GM19239 (cell line): ENCODE results near the gene SGMS1.
"Not testable (repeated sequence)": the region's sequence is repeated elsewhere in the genome, so short reads cannot be mapped to it uniquely, and the experiment has no call there.

Source experiments
- DNase-seq: peaks from one replicate; pipeline ENCODE4 v3.0.0; 2011; ENCODE audit warnings: low spot score; ENCODE audit not compliant: insufficient read length
- FAIRE-seq: peaks from 2 replicates; lab custom pipeline; 2011; peaks lifted over from hg19 to GRCh38; lab: Jason Lieb, UNC

The SGMS1 gene

DNA sequence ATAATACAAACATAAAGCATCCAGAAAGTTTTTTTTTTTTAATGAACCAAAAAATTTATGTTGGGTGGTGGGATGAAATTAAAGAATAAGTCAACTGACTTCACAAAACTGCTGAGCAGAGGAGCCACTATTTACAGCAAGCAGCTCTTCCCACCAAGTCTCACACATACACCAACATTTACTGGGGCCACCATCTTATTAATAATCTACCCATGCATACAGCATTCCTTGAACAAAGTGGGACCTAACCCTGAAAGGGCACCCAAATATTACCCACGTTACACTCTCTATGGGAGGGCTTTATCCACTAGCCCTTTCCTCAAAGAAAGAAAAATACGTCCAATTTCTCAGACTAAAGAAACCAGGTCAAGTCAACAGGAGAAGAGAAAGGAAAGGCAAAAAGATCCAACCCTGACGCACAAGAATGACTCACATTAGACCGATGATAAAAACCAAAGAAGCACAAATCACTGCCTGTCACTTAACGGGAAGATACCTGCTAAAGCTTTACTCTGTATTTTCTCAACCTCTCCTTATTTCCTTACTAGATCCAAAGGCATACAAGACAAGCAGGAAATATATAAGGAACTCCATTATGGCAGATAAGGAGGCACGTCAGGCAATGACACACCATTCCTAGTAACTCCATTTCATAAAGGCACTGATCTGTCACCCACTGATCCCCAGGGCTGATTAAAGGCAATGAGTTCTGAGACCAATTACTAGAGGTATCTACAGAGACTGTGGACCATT, 230.6 kb downstream of the SGMS1 start:
- no peak for DNase-seq
- FAIRE-seq: no peak

DNA sequence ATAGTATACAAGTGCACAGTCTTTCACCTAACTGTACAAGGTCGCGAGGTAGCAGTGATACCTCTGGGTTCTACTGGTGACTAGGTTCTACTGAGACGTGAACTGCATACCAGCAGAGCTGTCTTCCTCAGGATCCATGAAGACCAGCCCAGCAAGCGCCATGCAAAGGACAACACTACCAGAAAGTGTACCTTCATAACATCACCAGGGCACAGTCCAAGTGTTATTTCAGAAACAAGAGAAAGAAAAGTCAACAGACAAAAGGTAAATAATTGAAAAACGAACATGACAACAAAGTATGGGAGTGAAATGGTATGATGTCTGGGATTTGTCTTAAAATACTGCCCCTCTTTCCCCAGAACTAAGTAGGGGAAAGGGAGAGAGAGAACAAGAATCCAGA, 231.3 kb downstream of the SGMS1 start:
- no peak for FAIRE-seq

DNA sequence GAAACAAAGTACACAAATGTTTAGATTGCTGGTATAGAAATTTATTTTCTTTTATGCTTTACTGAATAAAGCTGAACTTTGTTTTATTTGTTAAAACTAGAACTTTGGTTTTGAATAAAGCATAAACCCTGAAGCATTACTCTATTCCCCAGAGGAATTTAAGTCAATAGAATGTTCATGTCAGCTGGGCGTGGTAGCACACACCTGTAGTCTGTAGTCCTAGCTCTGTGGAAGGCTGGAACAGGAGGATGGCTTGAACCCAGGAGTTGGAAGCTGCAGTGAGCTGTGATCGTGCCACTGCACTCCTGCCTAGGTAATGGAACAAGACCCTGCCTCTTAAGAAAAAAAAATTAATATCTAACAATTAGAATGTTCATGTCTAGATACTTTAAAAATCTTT, 233.5 kb downstream of the SGMS1 start:
- DNase-seq (no peak), FAIRE-seq (no peak)

More for the DNA sequence above, 231.3 kb downstream of the SGMS1 start:
- DNase-seq: no peak

DNA sequence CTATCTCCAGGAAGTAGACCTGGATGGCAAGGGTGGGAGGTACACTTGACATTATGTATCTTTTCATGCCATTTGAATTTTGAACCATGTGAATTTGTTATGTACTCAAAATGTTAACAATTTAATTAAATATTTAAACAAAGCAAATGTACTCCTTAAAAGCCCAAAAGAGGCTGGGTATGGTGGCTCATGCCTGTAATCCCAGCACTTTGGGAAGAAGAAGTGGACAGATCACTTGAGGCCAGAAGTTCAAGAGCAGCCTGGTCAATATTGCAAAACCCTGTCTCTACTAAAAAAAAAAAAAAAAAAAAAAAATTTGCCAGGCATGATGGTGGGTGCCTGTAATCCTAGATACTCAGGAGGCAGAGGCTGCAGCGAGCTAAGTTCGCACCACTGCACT, 235.6 kb downstream of the SGMS1 start:
- DNase-seq (no peak), FAIRE-seq (no peak)

DNA sequence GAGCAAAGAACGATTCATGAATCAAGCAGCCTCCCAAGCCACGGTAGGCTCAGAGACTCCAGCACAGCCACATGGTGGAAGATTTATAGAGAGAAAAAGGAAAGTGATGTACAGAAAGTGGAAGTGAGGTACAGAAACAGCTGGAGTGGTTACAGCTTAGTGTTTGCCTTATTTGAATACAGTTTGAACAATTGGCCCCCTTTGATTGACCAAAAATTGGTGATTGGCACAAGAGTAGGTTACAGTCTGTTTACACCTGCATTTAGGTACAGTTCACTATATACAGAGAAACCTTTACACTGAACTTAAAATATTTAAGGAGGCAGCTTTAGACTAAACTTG, 236.1 kb downstream of the SGMS1 start:
- FAIRE-seq: no peak

DNA sequence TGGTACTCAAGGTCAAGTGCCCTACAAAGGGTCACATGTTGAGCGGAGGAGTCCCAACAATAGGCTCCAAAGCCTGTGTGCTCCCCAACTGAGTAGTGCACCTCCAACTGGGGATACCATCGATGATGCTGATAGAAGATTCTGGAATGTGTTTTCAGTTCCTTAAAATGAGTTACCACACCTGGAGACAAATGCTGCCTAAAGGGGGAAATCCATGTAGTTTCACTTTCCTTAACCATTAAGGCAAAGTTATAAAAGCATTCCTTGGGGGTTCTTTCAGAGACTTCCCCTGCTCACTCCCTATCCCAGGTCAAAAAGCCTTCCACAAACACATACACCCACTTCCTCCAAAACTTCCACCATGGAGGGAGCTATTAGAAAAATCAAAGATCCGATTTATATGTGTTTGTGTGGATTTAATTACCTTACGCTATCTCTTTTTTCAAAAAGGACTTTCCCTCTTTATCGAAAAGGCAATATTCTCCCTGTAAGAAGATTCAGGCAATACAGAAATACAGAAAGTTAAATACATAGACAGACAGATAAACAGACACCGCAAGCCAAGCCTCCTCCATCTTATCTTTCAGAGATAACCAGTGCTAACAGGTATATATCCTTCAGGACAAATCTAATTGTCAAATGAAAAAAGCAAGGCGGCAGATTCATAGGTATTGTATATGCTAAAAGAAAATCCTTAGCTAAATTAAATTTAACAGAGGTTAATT, 236.6 kb downstream of the SGMS1 start:
- DNase-seq (no peak), FAIRE-seq (peak; percentile 39)

More for the DNA sequence above, 236.1 kb downstream of the SGMS1 start:
- DNase-seq: no peak

DNA sequence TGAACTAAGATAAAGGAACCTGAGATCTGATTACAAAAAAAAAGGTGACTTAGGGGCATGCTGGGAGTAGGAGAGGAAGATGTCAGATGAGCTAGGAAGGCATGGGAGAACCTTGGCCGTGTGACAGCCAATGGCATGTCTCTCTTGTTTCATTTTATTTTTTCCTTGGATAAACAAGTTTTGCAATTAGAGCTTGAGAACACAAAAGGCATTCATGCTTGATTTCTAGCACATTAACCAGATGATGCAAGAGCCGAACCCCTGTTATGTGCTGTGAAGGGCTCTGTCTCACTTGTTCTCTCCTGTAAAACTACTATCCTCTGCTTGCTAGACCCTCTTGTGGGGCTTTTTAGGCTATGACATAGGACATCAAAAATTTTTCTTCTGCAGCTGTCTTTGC, 238.1 kb downstream of the SGMS1 start:
- no peak for DNase-seq
- no peak for FAIRE-seq

DNA sequence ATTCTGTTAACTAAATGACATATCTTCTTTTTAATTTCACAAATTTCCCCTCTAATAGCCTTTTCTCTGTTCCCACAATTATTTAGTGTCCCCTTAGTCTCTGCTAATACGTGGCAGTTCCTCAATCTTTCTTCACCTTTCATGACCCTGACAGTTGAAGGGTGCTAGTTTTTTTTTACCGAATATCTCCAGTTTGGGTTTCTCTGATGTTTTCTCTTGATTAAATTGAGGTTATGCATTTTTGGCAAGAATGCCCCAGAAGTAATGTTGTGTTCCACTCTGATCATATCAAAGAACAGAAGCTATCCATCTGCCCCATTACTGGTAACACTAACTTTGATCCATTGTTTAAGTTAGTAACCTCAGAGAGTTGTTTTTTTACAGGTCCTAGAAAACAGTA, 238.9 kb downstream of the SGMS1 start:
- DNase-seq (no peak), FAIRE-seq (peak; percentile 75)

DNA sequence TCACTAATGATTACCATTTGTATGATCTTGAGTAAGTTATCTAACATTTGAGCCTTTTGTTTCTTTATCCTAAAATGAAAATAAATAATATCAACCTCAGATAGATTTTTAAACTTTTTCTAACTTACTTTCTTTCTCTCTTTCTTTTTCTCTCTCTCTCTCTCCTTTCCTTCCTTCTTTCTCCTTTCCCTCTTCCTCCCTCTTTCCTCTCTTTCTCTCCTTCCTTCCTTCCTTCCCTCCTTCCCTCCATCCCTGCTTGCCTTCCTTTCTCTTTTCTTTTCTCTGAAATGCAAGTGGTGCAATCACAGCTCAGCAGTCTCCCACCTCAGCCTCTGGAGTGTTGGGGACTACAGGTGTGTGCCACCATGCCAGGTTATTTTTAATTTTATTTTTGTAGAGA, 239.5 kb downstream of the SGMS1 start:
- DNase-seq (no peak), FAIRE-seq (peak; percentile 18)

DNA sequence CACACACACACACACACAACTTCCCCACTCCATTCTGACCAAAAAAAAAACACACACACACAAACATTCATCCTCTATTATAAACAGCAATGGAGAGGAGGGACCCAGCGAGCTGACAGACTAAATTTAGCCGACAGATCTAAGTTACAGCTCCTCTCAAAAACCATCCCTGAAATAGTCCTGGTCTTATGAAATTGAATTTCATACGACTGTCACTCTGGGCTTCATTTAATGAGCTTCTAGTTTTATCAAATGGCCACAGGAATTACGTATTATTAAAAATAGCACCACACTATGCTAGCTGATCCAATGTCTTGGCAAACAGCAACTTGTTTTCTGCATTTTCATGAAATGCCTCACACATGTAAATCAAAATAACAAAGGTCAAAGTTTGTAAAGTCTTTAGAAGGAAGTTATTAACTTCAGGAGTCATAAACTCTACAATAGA, 241.2 kb downstream of the SGMS1 start:
- FAIRE-seq: peak; percentile 79

DNA sequence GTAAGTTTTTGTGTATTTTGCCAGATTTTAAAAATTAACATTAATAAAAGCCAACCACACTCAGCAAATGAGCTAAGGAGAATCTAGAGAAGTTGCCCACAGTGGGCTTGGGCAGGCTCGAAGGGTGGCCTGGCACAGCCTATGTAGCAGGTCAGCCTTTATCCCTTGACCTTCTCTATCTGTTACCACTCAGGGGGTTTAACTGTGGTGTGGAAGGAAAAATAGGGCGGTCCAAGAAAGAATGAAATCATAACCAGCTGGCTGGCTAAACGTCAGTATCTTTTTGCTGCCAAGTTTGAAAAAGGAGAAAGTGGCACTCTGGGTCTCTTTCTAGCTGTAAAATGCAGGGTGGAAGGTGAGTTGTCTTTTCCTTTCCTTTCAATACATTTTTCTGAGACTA, 242.1 kb downstream of the SGMS1 start:
- DNase-seq (no peak), FAIRE-seq (no peak)

More for the DNA sequence above, 241.2 kb downstream of the SGMS1 start:
- no peak for DNase-seq

DNA sequence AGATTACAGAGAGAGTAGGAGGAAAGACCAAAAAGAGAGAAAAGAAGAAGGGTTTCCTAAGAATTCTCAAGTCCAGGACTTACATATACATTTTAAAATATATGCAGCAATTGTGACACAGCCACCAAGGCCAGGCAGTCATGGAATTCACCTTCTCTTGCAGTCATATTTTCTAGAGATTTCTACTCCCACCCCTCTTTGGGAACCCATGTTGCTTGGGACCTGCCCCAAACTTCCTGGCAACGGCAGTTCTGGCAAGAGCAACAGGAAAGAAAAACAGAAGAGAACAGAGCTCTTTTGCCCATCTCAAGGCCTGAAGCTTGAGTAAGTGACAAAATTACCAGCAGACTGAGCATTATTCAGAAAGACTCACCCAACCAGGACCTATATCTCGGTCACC, 244.1 kb downstream of the SGMS1 start:
- no peak for DNase-seq
- FAIRE-seq: no peak

DNA sequence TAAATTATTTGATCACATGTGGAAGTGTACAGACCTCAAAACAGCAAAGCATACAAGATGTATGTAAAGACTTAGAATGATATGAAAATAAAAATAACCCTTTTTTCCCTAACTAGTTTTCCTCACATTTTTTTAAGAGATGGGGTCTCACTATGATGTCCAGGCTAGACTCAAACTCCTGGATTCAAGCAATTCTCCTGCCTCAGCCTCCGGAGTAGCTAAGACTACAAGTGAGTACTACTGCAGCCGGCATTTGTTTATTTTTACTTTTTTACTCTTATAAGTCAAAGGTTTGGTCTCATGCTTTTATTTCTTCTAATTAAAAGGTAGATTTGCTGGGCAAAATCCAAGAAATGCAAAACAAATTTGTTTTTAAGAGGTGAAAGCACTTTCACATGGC, 248.0 kb downstream of the SGMS1 start:
- no peak for DNase-seq
- no peak for FAIRE-seq

DNA sequence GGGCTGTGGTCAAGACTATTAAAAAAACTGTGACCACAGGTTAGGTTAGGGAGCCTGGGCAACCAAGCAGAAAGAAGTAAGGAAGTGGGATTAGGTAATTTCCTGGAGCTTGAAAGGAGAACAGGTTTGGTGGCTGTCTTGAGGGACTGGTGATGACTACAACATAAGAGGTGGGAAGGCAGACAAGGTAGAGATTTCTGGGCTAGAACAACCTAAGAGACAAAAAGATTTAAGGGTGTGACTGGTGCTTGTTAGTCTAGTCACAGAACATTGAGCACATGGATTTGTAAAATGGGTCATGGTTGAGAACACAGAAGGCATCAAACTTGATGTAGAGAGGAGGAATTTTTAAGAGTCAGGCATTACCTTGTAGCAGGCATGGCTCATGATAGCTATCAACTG, 248.7 kb downstream of the SGMS1 start:
- no peak for DNase-seq
- FAIRE-seq: peak; percentile 68

DNA sequence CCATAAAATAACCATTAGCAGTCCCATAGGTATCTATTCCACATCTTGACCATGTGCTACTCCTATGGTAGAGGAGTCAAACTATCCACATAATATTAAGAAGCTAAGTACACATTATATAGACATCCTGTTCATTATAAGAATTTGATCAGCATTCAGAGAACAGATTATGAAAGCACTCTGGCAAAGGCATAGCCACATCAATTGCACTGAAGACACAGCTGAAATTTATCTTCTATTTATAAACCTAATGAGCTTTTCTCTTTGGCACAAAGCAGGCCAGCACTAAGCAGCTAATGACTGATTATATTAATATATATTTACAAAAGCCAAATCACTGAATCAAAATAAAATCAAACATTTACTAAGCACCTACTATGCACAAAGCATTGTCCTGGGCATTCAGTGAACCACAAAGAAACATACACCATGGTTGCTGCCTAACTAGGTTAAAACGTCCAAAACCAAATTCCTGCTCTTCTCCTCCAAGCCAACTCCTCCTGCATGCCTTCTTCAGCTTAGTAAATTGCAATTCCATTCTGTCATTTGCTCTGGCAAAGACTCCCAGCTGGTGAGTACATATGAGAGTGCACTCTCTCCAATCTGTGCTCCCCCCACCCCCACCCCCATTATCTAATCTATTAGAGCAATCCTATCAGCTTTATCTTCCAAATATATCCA, 249.8 kb downstream of the SGMS1 start:
- FAIRE-seq: peak; percentile 8
- no peak for DNase-seq

DNA sequence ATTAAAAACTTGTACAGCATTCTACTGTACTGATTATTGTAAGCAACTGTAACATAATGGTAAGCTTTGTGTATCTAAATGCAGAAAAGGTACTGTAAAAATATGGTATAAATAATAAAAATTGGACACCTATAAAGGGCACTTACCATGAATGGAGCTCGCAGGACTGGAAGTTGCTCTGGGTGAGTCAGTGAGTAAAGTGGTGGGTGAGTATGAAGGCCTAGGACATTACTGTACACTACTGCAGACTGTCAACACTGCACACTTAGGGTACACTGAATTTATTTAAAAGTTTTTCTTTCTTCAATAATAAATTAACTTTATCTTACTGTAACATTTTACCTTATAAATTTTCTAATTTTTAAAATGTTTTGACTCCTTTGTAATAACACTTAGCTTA, 253.8 kb downstream of the SGMS1 start:
- no peak for DNase-seq
- FAIRE-seq: no peak

DNA sequence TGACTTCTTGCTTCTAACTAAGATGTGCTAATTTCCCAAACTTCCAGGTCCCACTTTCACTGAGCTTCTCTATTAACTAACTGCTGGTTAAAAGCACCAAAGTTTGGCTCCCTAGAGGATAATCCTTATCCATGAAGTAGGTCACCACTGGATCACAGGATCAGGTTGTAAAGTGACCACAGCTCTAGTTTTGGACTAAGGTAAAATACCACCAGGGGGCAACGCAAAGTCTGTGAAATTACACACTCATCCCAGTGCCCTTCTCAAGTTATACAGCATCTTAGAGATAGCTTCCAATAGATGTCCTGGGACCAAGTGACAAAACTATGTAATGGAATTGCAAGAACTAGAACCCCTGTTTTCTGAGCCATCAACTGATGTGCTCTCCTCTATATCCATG, 256.0 kb downstream of the SGMS1 start:
- FAIRE-seq: no peak
- no peak for DNase-seq

DNA sequence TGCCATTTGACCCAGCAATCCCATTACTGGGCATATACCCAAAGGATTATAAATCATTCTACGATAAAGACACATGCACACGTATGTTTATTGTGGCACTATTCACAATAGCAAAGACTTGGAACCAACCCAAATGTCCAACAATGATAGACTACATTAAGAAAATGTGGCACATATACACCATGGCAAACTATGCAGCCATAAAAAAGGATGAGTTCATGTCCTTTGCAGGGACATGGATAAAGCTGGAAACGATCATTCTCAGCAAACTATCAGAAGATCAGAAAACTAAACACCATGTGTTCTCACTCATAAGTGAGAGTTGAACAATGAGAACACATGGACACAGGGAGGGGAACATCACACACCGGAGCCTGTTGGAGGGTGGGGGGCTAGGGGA, 257.3 kb downstream of the SGMS1 start:
- not testable (repeated sequence) for DNase-seq, FAIRE-seq

DNA sequence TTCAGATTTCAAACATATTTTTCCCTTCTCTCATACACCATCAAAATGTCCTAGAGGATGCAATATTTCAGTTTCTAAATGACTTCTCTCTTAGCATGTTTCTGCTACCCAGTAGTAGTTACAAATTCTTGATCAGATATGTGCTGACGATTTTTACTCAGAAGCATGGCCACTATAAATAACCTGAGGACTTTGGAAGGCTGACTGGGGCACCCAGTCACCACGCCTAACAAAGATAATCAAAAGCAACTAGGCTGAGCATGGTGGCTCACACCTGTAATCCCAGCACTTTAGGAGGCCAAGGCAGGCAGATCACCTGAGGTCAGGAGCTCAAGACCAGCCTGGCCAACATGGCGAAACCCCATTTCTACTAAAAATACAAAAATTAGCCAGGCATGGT, 259.0 kb downstream of the SGMS1 start:
- not testable (repeated sequence) for FAIRE-seq, DNase-seq

DNA sequence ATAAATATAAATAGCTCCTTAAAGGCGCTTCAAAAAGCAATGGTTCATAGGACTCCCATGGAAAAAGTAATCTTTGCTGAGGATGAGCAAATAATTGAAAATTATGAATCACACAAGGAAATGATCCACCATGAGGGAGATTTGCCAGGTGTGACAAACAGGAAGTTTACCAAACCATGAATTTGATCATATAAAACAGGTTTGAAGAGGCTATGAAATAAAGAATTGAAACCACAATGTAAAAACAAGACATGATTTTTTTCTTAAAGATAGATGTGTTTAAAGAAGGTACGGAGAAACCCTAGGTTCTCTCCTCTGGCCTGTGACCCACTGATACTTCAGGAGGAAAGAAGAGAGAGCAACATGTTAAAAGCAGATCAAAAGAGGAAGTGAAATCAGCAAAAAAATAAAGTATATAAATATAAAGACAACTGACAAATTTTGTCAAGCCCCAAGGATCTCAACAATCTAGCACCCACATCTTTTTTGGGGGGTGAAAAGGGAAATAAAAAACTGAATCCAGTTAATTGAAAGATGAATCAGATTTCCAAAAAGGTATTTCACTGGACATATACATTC, 261.1 kb downstream of the SGMS1 start:
- FAIRE-seq: peak; percentile 88
- DNase-seq: peak; percentile 20

DNA sequence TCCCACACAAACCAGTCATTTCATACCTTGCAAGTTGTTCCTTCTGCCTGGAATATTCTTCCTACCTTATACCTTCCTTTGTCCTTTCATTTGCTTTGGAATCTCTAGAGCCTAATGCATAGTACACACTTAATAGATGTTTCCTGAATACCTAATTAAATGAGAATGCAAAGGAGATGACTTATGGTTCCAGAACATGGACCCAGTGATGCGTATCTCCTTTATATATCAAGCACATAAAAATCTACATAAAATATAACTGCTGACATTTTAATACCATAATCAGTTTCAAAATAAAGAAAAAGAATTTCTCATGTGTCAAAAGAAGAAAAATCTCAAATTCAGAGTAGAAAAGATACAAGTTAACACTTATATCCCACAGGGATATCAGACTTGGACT, 261.8 kb downstream of the SGMS1 start:
- DNase-seq: no peak
- no peak for FAIRE-seq
